Endothelial cell (in vitro differentiated cells): ENCODE measurements around the gene NTM. TPM values are rescaled to one million over a fixed set of nuclear protein-coding genes. Genes with fewer than 3 reads are reported as not detected.

Experiments used
- DNase-seq: peaks from one replicate; pipeline ENCODE4 v3.0.0; 2021; ENCODE audit warnings: low spot score
- H3K27ac Mint-ChIP-seq: one replicate; pipeline ENCODE4 v1.8.0; 2021; ENCODE audit warnings: mixed read lengths, inconsistent platforms; ENCODE audit not compliant: unreplicated experiment
- H3K27me3 Mint-ChIP-seq: one replicate; pipeline ENCODE4 v1.8.0; 2021; ENCODE audit warnings: mild to moderate bottlenecking, moderate library complexity, mixed read lengths, inconsistent platforms; ENCODE audit not compliant: unreplicated experiment
- H3K36me3 Mint-ChIP-seq: one replicate; pipeline ENCODE4 v1.8.0; 2021; ENCODE audit warnings: mild to moderate bottlenecking, low read depth, mixed read lengths, inconsistent platforms; ENCODE audit not compliant: unreplicated experiment
- H3K4me1 Mint-ChIP-seq: one replicate; pipeline ENCODE4 v1.8.0; 2021; ENCODE audit warnings: mild to moderate bottlenecking, mixed read lengths, inconsistent platforms; ENCODE audit not compliant: unreplicated experiment
- H3K4me3 Mint-ChIP-seq: one replicate; pipeline ENCODE4 v1.8.0; 2021; ENCODE audit warnings: mild to moderate bottlenecking, mixed read lengths, inconsistent platforms; ENCODE audit not compliant: unreplicated experiment
- H3K9me3 Mint-ChIP-seq: one replicate; pipeline ENCODE4 v1.8.0; 2021; ENCODE audit warnings: mixed read lengths, inconsistent platforms; ENCODE audit not compliant: unreplicated experiment
- total RNA-seq: library from RNA; stranded (reverse); fragmentation: NEBNext Ultra II Directional; extraction: Animal tissue kit (Norgen Biotek cat#: 25700); gene quantifications from one replicate; pipeline ENCODE4 v1.2.1, GENCODE V29; 2021; ENCODE audit not compliant: unreplicated experiment
- TF ChIP-seq, protein P1 (sequence below): fragments of 200-600 bp; sonication (generic); IDR thresholded peaks from one replicate; pipeline ENCODE4 v1.5.0; 2021; ENCODE audit warnings: antibody characterized with exemption; ENCODE audit not compliant: unreplicated experiment

NTM gene
- total RNA-seq, 1 donor from 2014 or later, result 3.6 TPM

DNA sequence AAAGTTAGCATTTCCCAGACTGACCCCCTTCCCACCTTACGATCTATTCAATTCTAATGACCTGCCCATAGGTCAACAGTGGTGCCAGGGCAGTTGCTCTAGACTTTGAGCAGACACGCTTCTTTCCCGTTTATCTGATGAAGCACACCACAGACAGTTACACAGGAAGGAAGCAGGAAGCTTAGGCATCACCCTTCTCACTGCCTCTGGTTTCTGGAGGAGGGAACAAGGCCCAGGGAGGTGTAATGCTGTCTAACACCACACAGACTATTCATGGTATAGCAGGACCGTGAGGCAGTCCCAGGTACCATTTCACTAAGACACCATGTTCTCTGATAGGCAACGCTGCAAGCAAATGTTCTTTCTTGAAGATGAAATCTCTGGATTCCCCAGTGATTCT lies 279.4 kb downstream of the NTM start:
- DNase-seq, result no peak
- no peak overlapping the region for H3K27ac Mint-ChIP-seq
- H3K4me3 Mint-ChIP-seq, result no peak overlapping the region
- H3K4me1 Mint-ChIP-seq, result peaks cover 35% of the 10 kb centered on the region
- H3K36me3 Mint-ChIP-seq, result no peaks in the 10 kb centered on the region
- no peaks in the 10 kb centered on the region for H3K9me3 Mint-ChIP-seq
- TF ChIP-seq, protein P1, sequence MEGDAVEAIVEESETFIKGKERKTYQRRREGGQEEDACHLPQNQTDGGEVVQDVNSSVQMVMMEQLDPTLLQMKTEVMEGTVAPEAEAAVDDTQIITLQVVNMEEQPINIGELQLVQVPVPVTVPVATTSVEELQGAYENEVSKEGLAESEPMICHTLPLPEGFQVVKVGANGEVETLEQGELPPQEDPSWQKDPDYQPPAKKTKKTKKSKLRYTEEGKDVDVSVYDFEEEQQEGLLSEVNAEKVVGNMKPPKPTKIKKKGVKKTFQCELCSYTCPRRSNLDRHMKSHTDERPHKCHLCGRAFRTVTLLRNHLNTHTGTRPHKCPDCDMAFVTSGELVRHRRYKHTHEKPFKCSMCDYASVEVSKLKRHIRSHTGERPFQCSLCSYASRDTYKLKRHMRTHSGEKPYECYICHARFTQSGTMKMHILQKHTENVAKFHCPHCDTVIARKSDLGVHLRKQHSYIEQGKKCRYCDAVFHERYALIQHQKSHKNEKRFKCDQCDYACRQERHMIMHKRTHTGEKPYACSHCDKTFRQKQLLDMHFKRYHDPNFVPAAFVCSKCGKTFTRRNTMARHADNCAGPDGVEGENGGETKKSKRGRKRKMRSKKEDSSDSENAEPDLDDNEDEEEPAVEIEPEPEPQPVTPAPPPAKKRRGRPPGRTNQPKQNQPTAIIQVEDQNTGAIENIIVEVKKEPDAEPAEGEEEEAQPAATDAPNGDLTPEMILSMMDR, result no peak
- peaks cover 3% of the 10 kb centered on the region for H3K27me3 Mint-ChIP-seq

DNA sequence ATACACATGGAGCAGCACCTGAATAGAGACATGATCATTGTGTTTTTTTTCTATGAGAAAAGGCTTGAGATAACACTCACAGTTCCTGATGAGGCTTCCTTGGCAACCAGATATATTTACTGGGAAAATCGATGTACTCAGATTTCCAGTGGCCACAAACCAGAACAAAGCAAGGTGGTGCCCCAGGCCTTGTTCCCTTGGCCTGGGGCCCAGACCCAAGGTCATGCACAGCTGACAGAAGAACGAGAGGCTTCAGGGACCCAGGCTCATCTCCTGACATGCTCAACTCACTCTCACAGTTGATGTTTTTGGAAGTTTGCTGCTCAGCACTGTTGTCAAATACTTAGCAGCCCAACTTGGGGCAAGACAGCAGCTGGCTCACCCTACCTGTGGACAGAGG lies 281.8 kb downstream of the NTM start:
- Mint-ChIP-seq H3K9me3 (no peaks in the 10 kb centered on the region), H3K27me3 (peaks cover 5% of the 10 kb centered on the region), H3K4me3 (no peak overlapping the region), H3K36me3 (no peaks in the 10 kb centered on the region), H3K4me1 (peaks cover 59% of the 10 kb centered on the region), H3K27ac (no peak overlapping the region)
- TF ChIP-seq, protein P1, result no peak
- DNase-seq, result no peak

DNA sequence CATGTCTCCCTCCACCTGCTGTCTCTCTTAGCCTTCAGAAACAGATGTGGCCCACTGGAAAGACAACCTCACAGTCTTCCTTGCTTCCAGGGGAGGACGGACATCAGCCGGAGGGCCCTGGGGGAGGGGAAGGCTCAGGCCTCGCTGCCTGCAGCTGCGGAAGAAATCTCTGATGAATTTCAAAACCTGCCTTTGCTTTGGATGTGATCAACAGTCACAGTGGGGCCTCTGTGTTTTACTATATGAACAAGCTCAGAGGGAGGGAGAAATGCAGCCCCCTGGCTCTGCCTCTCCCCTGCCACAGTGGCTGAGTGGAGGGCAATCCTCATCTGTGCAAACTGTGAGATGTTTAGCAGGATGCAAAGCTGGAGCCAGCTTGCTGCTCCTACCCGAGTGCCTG lies 282.8 kb downstream of the NTM start:
- no peaks in the 10 kb centered on the region for H3K9me3 Mint-ChIP-seq
- peaks cover 59% of the 10 kb centered on the region for H3K4me1 Mint-ChIP-seq
- no peak overlapping the region for H3K27ac Mint-ChIP-seq
- peaks cover 5% of the 10 kb centered on the region for H3K27me3 Mint-ChIP-seq
- no peak for DNase-seq
- TF ChIP-seq, protein P1, result no peak
- no peaks in the 10 kb centered on the region for H3K36me3 Mint-ChIP-seq
- no peak overlapping the region for H3K4me3 Mint-ChIP-seq

GRCh38 chr11:131654849-131655248 lies 284.4 kb downstream of the NTM start:
- DNase-seq, result no peak
- Mint-ChIP-seq H3K36me3 (no peaks in the 10 kb centered on the region), H3K27ac (no peak overlapping the region), H3K27me3 (peaks cover 5% of the 10 kb centered on the region), H3K4me1 (peaks cover 49% of the 10 kb centered on the region), H3K4me3 (no peak overlapping the region), H3K9me3 (no peaks in the 10 kb centered on the region)
- TF ChIP-seq, protein P1, result no peak

- H3K36me3 Mint-ChIP-seq, result no peaks in the 10 kb centered on the region
- TF ChIP-seq, protein P1, result no peak
- H3K9me3 Mint-ChIP-seq, result no peaks in the 10 kb centered on the region
- peaks cover 5% of the 10 kb centered on the region for H3K27me3 Mint-ChIP-seq
- no peak for DNase-seq
- no peak overlapping the region for H3K4me3 Mint-ChIP-seq
- H3K27ac Mint-ChIP-seq, result no peak overlapping the region
- H3K4me1 Mint-ChIP-seq, result peaks cover 51% of the 10 kb centered on the region
Measured at GRCh38 chr11:131656179-131656838, 285.9 kb downstream of the NTM start.
